Measurements from ENCODE around the gene WDR33.

- no peak for TF ChIP-seq GATA2 (IDR thresholded peaks at IDR 0.05; ENCODE audit: low read depth, low read length)
- no peak for TF ChIP-seq GATA3 (IDR thresholded peaks at IDR 0.05; ENCODE audit: low read depth, low read length)
Observed at GRCh38 chr2:127754186-127754585, 56.8 kb downstream of the WDR33 start.

Measured in SH-SY5Y (cell line).